HG03378 (cell line): Measurements from ENCODE around the gene SPR.
A peak's percentile ranks its signal among the peaks of the same experiment; 100 is the strongest.

Experiments used
- ATAC-seq: cut with Tn5 transposase; IDR thresholded peaks from one replicate; pipeline ENCODE4 v1.9.1; 2021; ENCODE audit warnings: mild to moderate bottlenecking, moderate library complexity; ENCODE audit not compliant: unreplicated experiment

SPR gene

GRCh38 chr2:72915320-72915906 is 28.2 kb downstream of the SPR start:
- no peak for ATAC-seq

- peak; percentile 51 for ATAC-seq
Observed at GRCh38 chr2:72915907-72916742, 28.9 kb downstream of the SPR start.

GRCh38 chr2:72916743-72917137 is 29.5 kb downstream of the SPR start:
- ATAC-seq: no peak

- no peak for ATAC-seq
Observed at GRCh38 chr2:72917138-72917876, 30.1 kb downstream of the SPR start, which contains the start of gene EMX1. Gene EMX1, plus strand, starts transcription at chr2:72917519. Its CDS starts 334 bp downstream, at chr2:72917853.

GRCh38 chr2:72917877-72918553 is 30.8 kb downstream of the SPR start:
- ATAC-seq: no peak

- no peak for ATAC-seq
Observed at GRCh38 chr2:72919414-72920317, 32.5 kb downstream of the SPR start.

GRCh38 chr2:72920318-72921087 is 33.3 kb downstream of the SPR start:
- no peak for ATAC-seq

- ATAC-seq: no peak
Observed at GRCh38 chr2:72921088-72921851, 34.1 kb downstream of the SPR start.

GRCh38 chr2:72921853-72922252 is 34.6 kb downstream of the SPR start:
- ATAC-seq: no peak

GRCh38 chr2:72923833-72924352 is 36.7 kb downstream of the SPR start:
- ATAC-seq: no peak

GRCh38 chr2:72924353-72925240 is 37.4 kb downstream of the SPR start:
- ATAC-seq: no peak

GRCh38 chr2:72925328-72925943 is 38.2 kb downstream of the SPR start:
- ATAC-seq: no peak

- no peak for ATAC-seq
Observed at GRCh38 chr2:72926368-72926767, 39.2 kb downstream of the SPR start.

GRCh38 chr2:72926811-72927465 is 39.7 kb downstream of the SPR start:
- ATAC-seq: no peak

GRCh38 chr2:72927619-72928550 is 40.7 kb downstream of the SPR start:
- no peak for ATAC-seq
